ENCODE measurements around the gene CCL14. TPM values are rescaled to one million over a fixed set of nuclear protein-coding genes. Genes with fewer than 3 reads are reported as not detected.

CCL14 gene
- total RNA-seq, 6 experiments from 2014 or later, result not detected

DNA sequence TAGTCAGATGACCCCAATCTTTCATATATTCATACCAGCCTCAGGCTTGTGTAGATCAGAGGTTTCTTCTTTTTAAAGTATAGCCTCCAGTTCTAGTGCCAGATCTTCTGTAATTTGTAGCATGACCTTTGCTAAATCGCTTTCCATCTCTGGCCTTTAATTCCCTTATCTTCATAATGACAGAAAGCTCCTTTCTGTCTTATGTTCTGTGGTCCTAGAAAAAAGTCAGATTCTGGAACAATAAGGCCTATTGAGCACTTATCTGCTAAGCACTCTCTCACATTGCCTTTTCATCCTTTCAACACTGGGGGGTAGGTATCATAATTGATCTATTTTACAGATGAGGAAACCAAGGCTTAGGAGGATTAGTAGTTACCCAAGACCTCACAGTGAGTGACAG is 14.5 kb downstream of the CCL14 start:
- H3K36me3 Mint-ChIP-seq (ENCODE audit: low read depth), result no peaks in the 10 kb centered on the region
- no peak overlapping the region for H3K27ac Mint-ChIP-seq
- H3K4me3 Mint-ChIP-seq, result no peak overlapping the region
- no peak for DNase-seq
- H3K27me3 Mint-ChIP-seq (ENCODE audit: insufficient read depth), result peaks cover 12% of the 10 kb centered on the region
- no peaks in the 10 kb centered on the region for H3K9me3 Mint-ChIP-seq
- peaks cover 15% of the 10 kb centered on the region for H3K4me1 Mint-ChIP-seq (ENCODE audit: low read depth)
- TF ChIP-seq, protein P1, sequence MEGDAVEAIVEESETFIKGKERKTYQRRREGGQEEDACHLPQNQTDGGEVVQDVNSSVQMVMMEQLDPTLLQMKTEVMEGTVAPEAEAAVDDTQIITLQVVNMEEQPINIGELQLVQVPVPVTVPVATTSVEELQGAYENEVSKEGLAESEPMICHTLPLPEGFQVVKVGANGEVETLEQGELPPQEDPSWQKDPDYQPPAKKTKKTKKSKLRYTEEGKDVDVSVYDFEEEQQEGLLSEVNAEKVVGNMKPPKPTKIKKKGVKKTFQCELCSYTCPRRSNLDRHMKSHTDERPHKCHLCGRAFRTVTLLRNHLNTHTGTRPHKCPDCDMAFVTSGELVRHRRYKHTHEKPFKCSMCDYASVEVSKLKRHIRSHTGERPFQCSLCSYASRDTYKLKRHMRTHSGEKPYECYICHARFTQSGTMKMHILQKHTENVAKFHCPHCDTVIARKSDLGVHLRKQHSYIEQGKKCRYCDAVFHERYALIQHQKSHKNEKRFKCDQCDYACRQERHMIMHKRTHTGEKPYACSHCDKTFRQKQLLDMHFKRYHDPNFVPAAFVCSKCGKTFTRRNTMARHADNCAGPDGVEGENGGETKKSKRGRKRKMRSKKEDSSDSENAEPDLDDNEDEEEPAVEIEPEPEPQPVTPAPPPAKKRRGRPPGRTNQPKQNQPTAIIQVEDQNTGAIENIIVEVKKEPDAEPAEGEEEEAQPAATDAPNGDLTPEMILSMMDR (IDR thresholded peaks at IDR 0.05), result no peak

DNA sequence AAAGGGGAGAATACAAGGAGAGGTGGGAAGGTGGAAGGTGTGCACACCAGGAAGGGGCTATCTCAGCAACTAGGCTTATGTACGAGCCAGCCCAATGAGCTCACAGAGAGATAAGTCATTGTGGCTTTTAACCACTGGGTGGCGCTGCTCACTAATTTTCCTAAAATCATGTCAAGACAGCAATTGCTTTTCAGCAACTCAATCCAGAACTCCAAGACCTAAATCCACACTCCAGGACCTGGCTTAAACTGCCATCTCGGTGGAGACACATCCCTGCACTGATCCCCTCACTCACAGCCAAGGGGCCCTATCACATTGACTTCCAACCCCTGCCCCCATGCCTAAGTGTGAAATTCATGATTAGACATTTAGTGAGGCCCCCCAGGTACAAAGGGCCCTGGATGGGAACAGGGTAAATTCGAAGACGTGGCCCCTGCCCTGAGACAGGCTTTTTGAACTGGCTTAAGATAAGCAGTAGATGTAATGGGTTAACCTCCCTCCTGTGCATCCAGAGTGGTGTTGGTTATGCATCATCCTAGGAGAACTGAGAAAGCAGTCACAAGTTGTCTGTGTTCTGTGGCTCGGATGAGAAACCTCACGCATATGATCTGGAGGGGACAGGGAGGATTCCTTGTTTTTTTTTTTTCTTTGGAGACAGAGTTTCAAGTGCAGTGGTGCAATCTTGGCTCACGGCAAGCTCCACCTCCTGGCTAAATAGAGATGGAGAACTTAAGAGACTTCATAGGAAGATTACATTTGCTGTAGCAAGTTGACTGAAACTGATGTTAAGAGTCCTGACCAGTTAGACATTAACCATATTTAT is 16.8 kb downstream of the CCL14 start:
- DNase-seq, result peak; percentile 68
- no peak overlapping the region for H3K4me3 Mint-ChIP-seq

DNA sequence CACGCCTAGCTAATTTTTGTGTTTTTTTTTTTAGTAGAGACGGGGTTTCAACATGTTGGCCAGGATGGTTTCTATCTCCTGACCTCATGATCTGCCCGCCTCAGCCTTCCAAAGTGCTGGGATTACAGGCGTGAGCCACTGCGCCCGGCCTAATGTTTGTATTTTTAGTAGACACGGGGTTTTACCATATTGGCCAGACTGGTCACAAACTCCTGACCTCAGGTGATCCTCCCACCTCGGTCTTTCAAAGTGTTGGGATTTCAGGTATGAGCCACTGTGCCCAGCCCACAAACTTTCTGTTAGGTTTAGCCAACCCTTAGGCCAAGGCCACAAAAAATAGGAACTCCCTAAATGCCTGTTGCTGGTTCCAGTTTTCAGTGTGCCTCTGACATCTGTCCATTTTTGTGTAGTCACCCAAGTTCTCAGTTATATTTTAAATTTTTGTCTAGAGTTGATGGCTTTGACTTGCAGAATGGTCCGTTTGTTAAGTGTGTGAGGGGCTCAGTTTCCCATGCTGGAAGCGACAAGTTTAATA is 17.9 kb downstream of the CCL14 start:
- H3K27me3 Mint-ChIP-seq (ENCODE audit: insufficient read depth), result peaks cover 20% of the 10 kb centered on the region
- H3K9me3 Mint-ChIP-seq, result no peaks in the 10 kb centered on the region
- H3K4me1 Mint-ChIP-seq (ENCODE audit: low read depth), result peaks cover 8% of the 10 kb centered on the region
- H3K36me3 Mint-ChIP-seq (ENCODE audit: low read depth), result no peaks in the 10 kb centered on the region
- TF ChIP-seq, protein P1 (IDR thresholded peaks at IDR 0.05), result no peak
- no peak overlapping the region for H3K27ac Mint-ChIP-seq
- no peak overlapping the region for H3K4me3 Mint-ChIP-seq
- no peak for DNase-seq

More for the DNA sequence above, 16.8 kb downstream of the CCL14 start:
- Mint-ChIP-seq H3K9me3 (no peaks in the 10 kb centered on the region), H3K27me3 (ENCODE audit: insufficient read depth) (peaks cover 20% of the 10 kb centered on the region), H3K36me3 (ENCODE audit: low read depth) (no peaks in the 10 kb centered on the region), H3K4me1 (ENCODE audit: low read depth) (peaks cover 15% of the 10 kb centered on the region), H3K27ac (no peak overlapping the region)
- TF ChIP-seq, protein P1 (IDR thresholded peaks at IDR 0.05), result peak; percentile 92

DNA sequence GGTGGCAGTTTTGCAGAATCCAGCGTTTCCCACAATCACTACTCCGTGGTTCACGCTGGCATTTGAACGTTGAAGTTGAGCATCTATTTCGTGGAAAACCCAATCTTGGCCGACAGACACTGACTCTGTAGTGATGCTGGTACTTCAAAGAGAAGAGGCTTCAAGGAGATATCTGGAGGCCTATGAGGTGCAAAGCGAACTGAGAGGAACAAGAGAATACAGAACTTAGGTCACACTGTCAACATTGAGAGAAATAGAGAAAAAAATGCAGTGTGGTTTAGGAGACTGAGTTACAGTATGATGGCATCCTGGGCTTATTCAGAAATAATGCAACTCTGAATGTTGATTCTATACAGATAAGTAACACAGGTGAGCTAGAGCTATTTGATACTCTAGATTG is 21.3 kb downstream of the CCL14 start:
- no peak for DNase-seq
- H3K9me3 Mint-ChIP-seq, result no peaks in the 10 kb centered on the region
- TF ChIP-seq, protein P1 (IDR thresholded peaks at IDR 0.05), result no peak

DNA sequence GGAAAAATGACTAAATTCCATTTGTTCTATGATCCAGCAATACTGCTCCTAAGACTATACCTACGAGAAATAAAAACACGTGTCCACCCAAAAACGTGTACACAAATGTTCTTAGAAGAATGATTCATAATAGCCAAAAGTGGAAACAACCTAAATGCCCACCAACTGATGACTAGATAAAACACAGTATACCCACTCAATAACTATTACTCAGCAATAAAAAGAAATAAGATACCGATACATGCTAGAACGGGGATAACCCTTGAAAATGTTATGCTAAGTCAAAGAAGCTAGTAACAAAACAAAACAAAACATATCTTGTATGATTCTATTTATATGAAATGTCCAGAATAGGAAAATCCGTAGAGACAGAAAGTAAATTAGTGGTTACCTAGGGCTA is 22.9 kb downstream of the CCL14 start:
- Mint-ChIP-seq H3K9me3 (no peaks in the 10 kb centered on the region), H3K36me3 (ENCODE audit: low read depth) (no peaks in the 10 kb centered on the region), H3K27me3 (ENCODE audit: insufficient read depth) (peaks cover 15% of the 10 kb centered on the region), H3K4me3 (no peak overlapping the region), H3K4me1 (ENCODE audit: low read depth) (no peaks in the 10 kb centered on the region), H3K27ac (no peak overlapping the region)
- TF ChIP-seq, protein P1 (IDR thresholded peaks at IDR 0.05), result no peak
- DNase-seq, result no peak

More for the DNA sequence above, 21.3 kb downstream of the CCL14 start:
- Mint-ChIP-seq H3K27me3 (ENCODE audit: insufficient read depth) (peaks cover 15% of the 10 kb centered on the region), H3K27ac (no peak overlapping the region), H3K36me3 (ENCODE audit: low read depth) (no peaks in the 10 kb centered on the region), H3K4me3 (no peak overlapping the region), H3K4me1 (ENCODE audit: low read depth) (no peaks in the 10 kb centered on the region)

All from HFFc6 (cell line).